DMS 273 (cell line): ENCODE results near the gene PSMD7.
"Not testable (repeated sequence)": the region's sequence is repeated elsewhere in the genome, so short reads cannot be mapped to it uniquely, and the experiment has no call there.

Source experiments
- DNase-seq: peaks from one replicate; lab custom pipeline; 2025; ENCODE audit not compliant: unreplicated experiment; lab: John Stamatoyannopoulos, UW

PSMD7 gene

GRCh38 chr16:74296104-74296431 lies 546 bp upstream of the PSMD7 start:
- no peak for DNase-seq

DNA sequence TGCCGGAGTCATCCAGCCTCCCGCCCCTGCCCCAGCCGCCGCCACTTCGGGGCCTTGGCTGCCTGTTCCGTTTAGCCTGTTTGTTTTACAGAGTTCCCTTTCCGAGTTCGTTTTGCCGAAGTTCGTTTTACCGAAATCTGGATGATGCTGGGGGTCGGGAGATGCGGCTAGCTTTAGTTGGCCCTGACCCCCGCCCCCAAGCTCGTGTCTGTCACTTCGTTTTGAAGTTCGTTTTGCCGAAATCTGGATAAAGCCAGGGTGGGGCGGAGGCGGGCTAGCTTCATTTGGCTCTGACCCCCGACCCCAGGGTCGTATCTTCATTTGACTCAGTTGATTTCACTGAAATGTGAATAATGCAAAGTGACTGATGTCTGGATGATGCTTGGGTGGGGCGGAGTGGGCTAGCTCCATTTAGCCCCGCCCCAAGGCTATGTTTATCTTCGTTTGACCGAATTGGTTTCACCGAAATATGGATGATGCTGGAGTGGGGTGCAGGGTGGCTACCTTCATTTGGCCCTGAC lies 591 bp downstream of the PSMD7 start:
- peak; percentile 63 for DNase-seq

GRCh38 chr16:74298104-74298503 lies 1.5 kb downstream of the PSMD7 start:
- DNase-seq, result no peak

GRCh38 chr16:74302341-74302740 lies 5.7 kb downstream of the PSMD7 start:
- no peak for DNase-seq

DNA sequence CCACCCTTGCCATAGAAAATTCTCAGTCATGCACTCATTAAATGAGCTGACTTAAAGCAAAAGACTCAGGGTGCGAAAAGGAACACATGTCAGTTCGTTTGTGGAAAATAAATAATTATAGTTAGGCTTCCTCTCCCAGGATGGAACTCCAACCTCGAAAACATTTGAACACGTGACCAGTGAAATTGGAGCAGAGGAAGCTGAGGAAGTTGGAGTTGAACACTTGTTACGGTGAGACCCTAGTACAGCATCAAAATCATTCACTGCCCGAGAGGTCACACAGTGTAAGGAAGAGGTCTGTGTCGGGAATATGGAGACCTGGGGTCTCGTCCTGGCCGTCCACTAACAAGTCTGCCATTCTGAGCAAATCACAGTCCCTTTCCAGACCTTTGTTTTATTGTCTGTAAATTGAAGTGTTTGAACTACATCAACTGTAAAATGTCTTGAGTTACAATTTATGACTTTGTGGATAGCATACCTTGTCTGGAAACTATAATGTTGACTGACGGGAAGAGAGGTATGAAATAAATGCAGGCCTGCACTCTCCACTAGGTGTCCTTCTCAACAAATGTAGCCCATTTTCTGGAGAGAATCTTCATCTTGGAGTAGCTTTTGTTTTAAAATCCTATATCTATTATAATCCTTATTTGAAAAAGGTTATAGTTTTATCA lies 7.7 kb downstream of the PSMD7 start:
- peak; percentile 51 for DNase-seq

DNA sequence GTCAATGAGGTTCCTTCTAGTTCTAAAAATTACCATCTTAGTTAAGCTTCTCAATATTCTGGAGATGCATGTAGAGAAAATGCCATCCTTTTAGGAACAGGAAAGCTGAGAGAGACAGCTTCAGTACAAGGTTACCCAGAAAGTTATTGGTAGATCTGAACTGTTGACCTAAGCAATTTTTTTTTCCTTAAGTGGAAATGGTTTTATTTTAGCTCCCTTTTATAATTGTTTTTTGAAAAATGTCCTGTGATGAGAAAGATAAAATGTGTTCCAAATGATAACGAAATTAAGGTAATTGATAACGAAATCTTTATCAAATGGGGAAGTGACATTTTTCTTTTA lies 8.2 kb downstream of the PSMD7 start:
- no peak for DNase-seq

DNA sequence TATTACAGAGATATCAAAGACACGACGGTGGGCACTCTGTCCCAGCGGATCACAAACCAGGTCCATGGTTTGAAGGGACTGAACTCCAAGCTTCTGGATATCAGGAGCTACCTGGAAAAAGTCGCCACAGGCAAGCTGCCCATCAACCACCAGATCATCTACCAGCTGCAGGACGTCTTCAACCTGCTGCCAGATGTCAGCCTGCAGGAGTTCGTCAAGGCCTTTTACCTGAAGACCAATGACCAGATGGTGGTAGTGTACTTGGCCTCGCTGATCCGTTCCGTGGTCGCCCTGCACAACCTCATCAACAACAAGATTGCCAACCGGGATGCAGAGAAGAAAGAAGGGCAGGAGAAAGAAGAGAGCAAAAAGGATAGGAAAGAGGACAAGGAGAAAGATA lies 8.7 kb downstream of the PSMD7 start:
- DNase-seq, result no peak

GRCh38 chr16:74305978-74306784 lies 9.6 kb downstream of the PSMD7 start:
- no peak for DNase-seq

GRCh38 chr16:74307383-74307782 lies 10.8 kb downstream of the PSMD7 start:
- DNase-seq, result no peak

DNA sequence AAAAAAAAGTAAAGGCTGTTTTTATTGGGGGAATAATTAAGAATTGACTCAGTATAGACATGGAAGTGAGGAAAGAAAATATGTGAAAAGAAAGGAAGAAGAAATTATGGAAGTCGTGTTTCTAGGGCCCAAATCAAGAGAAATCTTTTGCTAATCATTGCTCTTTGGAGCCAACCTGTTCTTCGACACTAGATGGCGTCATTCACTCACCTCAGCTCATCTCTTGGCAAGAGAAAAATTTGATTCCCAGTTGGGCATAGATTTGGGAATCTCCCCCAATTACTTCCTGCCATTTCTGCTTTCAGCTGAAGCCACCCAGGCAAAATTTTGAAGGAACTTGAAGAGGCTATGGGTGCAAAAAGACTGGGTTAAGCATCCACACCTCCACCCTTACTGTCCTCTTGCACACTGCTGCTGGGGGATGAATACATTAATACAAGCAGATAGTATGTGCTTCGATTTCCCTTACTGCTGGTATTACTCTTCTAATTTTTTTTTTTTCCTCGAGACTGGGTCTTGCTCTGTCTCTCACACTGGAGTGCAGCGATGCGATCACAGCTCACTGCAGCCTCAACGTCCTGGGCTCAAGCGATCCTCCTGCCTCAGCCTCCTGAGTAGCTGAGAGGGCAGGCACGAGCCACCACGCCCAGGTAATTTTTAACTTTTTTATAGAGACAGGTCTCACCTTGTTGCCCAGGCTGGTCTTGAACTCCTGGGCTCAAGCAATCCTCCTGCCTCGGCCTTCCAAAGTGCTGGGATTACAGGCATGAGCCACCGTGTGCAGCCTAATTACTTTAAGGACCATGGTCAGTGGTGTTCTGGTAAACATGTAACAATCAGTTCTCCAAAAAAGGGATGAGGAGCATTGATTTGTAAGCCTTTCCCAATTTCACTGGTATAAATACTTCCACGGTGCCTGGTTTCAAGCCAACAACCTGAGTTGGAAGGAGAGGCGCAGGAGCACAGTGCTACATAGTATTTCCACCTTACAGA lies 13.5 kb downstream of the PSMD7 start:
- DNase-seq, result peak; percentile 78

DNA sequence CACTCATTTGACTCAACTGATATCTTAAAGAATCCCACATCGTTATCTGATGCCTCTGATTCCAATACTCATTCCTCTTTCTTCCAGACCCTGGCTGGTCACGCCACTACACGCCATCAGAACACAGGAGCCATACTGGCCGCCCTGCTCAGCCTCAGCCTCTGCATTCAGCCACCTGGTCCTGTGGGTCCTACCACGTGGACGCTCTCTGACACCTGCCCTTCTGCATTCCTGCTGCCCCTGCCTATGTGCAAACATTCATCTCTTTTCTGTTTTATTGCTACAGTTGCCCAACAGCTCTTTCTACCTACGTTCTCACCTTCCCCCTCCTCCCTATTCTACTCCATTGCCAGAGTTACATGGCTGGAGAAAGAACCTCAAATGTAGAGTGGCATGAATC lies 18.4 kb downstream of the PSMD7 start:
- DNase-seq, result no peak

DNA sequence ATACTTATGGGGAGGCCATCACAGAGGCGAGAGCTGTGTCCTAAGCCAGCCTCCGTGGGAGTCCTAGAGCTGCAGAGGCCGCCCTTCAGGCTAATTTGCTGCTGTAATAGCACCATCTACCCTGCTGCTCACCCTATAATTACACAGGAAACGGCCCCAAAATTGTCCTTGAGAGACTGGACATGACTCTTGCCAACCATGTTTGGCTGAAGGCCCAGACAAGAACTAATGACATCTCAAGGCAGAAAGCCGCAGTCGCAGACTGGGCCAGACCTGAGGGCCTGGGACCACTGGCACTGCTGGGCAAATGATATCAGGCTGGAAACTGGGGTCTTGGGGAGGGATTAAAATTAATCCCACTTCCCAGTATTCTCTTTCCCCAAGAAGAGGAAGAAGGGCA lies 24.1 kb downstream of the PSMD7 start:
- DNase-seq, result no peak

- DNase-seq, result no peak
These were observed 24.7 kb downstream of the PSMD7 start for GRCh38 chr16:74321356-74321755.

- DNase-seq, result no peak
These were observed 25.7 kb downstream of the PSMD7 start for GRCh38 chr16:74322301-74322710.

GRCh38 chr16:74324777-74325176 lies 28.2 kb downstream of the PSMD7 start:
- DNase-seq, result not testable (repeated sequence)

DNA sequence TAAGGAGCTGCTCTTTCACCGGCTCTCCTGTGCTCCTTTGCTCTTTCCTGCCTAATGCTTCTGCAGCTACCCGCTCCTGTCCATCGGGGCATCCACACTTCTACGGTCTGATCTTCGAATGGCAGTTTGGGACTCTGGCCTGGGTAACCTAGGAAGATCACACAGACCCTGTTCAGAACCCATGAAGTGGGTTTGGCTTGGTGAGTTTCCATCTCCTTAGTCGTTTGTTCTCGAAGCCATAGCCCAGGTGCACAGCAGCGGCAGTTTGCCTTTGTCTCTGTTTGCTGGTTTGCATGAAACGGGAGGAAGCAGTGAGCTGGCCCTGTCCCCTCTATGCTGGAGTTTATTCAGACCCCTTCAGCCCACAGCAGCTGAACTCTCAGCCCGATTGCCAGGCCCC lies 29.0 kb downstream of the PSMD7 start:
- DNase-seq, result no peak

DNA sequence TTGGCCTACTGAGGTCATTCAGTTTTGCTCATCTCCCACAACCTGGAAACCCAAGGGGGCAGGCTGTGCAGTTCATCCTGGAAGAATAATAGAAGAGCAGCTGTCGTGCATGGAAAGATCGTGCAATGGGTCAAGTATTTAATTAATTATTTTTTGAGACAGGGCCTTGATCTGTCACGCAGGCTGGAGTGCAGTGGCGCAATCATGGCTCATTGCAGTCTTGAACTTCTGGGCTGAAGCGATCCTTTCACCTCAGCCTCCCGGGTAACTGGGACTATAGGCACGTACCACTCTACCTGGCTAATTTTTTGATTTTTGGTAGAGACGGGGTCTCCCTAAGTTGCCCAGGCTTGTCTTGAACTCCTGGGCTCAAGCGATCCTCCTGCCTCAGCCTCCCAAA lies 31.7 kb downstream of the PSMD7 start:
- DNase-seq, result not testable (repeated sequence)

DNA sequence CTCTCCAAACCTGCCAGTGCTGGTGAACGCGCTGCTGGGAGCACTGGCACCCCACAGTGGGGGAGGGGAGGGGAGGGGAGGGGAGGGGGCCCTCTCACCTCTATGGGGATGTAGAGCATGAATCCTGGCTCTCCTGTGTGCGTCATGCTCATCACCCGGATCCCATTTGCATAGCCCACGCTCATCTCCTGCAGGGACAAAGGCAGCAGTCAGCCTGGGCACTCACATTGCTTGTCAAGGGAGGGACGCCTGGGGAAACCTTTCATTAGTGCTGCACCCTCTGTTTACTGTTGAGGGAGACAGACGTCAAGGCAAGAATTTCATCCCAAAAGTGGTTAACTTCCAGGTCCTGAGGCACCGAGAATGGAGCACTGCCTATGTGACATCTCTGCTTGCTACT lies 35.9 kb downstream of the PSMD7 start:
- not testable (repeated sequence) for DNase-seq

DNA sequence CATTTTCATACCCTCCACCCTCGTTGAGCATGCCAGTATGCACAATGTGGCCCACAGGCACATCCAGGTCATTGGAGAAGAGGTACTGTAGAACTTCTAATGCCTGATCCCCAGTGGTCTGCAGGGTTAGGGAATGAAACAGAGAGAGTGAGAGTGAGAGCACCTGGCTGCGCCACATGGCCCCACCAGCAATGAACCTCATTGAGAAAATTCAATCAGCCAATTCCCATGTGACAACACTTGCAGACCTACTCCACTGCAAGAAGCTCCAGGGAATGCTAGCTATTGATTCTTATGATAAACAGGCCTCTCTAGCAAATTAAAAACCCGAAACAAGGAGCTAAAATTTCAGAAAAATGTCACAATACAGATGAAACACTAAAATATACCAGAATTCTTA lies 40.9 kb downstream of the PSMD7 start:
- DNase-seq, result not testable (repeated sequence)

DNA sequence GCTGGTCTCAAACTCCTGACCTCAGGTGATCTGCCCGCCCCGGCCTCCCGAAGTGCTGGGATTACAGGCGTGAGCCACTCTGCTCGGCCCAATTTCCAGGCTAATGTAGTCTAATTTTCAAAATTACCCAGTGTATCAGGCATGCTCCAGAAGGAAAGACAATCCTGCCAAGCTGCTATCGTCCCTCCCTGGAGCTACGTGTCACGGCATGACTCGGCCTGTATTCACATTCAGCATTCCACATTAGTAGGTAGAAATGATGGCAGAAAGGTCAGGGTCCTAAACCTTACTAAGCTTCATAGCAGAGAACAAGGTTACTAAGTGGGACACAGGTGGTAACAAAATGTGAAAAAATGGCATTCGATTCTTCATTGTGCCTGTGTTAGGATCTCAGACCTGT lies 42.6 kb downstream of the PSMD7 start:
- not testable (repeated sequence) for DNase-seq

- DNase-seq, result not testable (repeated sequence)
These were observed 56.4 kb downstream of the PSMD7 start for GRCh38 chr16:74353038-74353437.
